Muscle layer of duodenum (tissue), 2 donors: ENCODE data around the gene L3MBTL2.

Source experiments
- H3K27ac ChIP-seq: one replicate; pipeline ENCODE4 v1.7.0; 2013; ENCODE audit warnings: mild to moderate bottlenecking, low read length
- H3K27me3 ChIP-seq: one replicate; pipeline ENCODE4 v1.7.0; 2013; ENCODE audit warnings: low read depth, mild to moderate bottlenecking, control low read depth, low read length
- H3K36me3 ChIP-seq, 2 donors: one replicate each; pipeline ENCODE4 v1.7.0; 2013; ENCODE audit warnings: low read length in 2 of 2, control low read depth in 1 of 2, mild to moderate bottlenecking in 1 of 2; ENCODE audit not compliant: insufficient read depth in 2 of 2, control insufficient read depth in 1 of 2
- H3K4me1 ChIP-seq, 2 donors: one replicate each; pipeline ENCODE4 v1.7.0; 2013; ENCODE audit warnings: low read length in 2 of 2, mild to moderate bottlenecking in 2 of 2, control low read depth in 1 of 2, moderate library complexity in 1 of 2; ENCODE audit not compliant: insufficient read depth in 2 of 2, control insufficient read depth in 1 of 2
- H3K4me3 ChIP-seq, 2 donors: one replicate each; pipeline ENCODE4 v1.7.0; 2013; ENCODE audit warnings: low read length in 2 of 2, low read depth in 1 of 2, mild to moderate bottlenecking in 1 of 2
- H3K9me3 ChIP-seq, 2 donors: one replicate each; pipeline ENCODE4 v1.7.0; 2013; ENCODE audit warnings: low read length in 2 of 2, control low read depth in 1 of 2, mild to moderate bottlenecking in 1 of 2; ENCODE audit not compliant: control insufficient read depth in 1 of 2
- donor health status: healthy.

L3MBTL2 gene

GRCh38 chr22:41215926-41216325 lies 10.8 kb downstream of the L3MBTL2 start:
- Histone ChIP-seq H3K9me3 (no peaks in the 10 kb centered on the region), H3K4me3 (peak overlapping the region in 1 of 2 donors; percentile 8), H3K27me3 (no peaks in the 10 kb centered on the region), H3K4me1 (peaks cover 6 to 12% of the 10 kb centered on the region in 2 donors), H3K36me3 (peaks cover 18 to 25% of the 10 kb centered on the region in 2 donors), H3K27ac (no peak overlapping the region)

GRCh38 chr22:41216984-41217383 lies 11.9 kb downstream of the L3MBTL2 start:
- peaks cover 6 to 12% of the 10 kb centered on the region in 2 donors for H3K4me1 ChIP-seq
- H3K27ac ChIP-seq, result peak overlapping the region; percentile 77
- H3K27me3 ChIP-seq, result no peaks in the 10 kb centered on the region
- H3K36me3 ChIP-seq, result peaks cover 24 to 33% of the 10 kb centered on the region in 2 donors
- H3K9me3 ChIP-seq, result no peaks in the 10 kb centered on the region
- H3K4me3 ChIP-seq, result peak overlapping the region; percentile 28 to 33

GRCh38 chr22:41217553-41218157 lies 12.5 kb downstream of the L3MBTL2 start:
- peak overlapping the region; percentile 77 for H3K27ac ChIP-seq
- H3K4me3 ChIP-seq, result peak overlapping the region; percentile 28 to 33
- peaks cover 28 to 36% of the 10 kb centered on the region in 2 donors for H3K36me3 ChIP-seq
- peaks cover 6 to 12% of the 10 kb centered on the region in 2 donors for H3K4me1 ChIP-seq
- no peaks in the 10 kb centered on the region for H3K9me3 ChIP-seq
- no peaks in the 10 kb centered on the region for H3K27me3 ChIP-seq

GRCh38 chr22:41222846-41223507 lies 17.9 kb downstream of the L3MBTL2 start:
- H3K27ac ChIP-seq, result no peak overlapping the region
- no peaks in the 10 kb centered on the region for H3K9me3 ChIP-seq
- peaks cover 40 to 67% of the 10 kb centered on the region in 2 donors for H3K36me3 ChIP-seq
- peaks cover 0 to 1% of the 10 kb centered on the region in 2 donors for H3K4me1 ChIP-seq
- H3K27me3 ChIP-seq, result no peaks in the 10 kb centered on the region
- H3K4me3 ChIP-seq, result no peak overlapping the region

GRCh38 chr22:41223535-41223934 lies 18.4 kb downstream of the L3MBTL2 start:
- no peak overlapping the region for H3K27ac ChIP-seq
- no peak overlapping the region for H3K4me3 ChIP-seq
- H3K27me3 ChIP-seq, result no peaks in the 10 kb centered on the region
- no peaks in the 10 kb centered on the region for H3K4me1 ChIP-seq
- peaks cover 40 to 71% of the 10 kb centered on the region in 2 donors for H3K36me3 ChIP-seq
- H3K9me3 ChIP-seq, result no peaks in the 10 kb centered on the region

GRCh38 chr22:41226723-41227655 lies 21.9 kb downstream of the L3MBTL2 start:
- no peaks in the 10 kb centered on the region for H3K27me3 ChIP-seq
- peaks cover 42 to 79% of the 10 kb centered on the region in 2 donors for H3K36me3 ChIP-seq
- H3K4me3 ChIP-seq, result no peak overlapping the region
- H3K9me3 ChIP-seq, result no peaks in the 10 kb centered on the region
- H3K27ac ChIP-seq, result no peak overlapping the region
- H3K4me1 ChIP-seq, result no peaks in the 10 kb centered on the region

- no peaks in the 10 kb centered on the region for H3K9me3 ChIP-seq
- no peak overlapping the region for H3K27ac ChIP-seq
- H3K4me3 ChIP-seq, result no peak overlapping the region
- H3K36me3 ChIP-seq, result peaks cover 29 to 61% of the 10 kb centered on the region in 2 donors
- no peaks in the 10 kb centered on the region for H3K27me3 ChIP-seq
- no peaks in the 10 kb centered on the region for H3K4me1 ChIP-seq
Measured at GRCh38 chr22:41229215-41229614, 24.1 kb downstream of the L3MBTL2 start.

GRCh38 chr22:41229730-41230400 lies 24.8 kb downstream of the L3MBTL2 start:
- Histone ChIP-seq H3K9me3 (no peaks in the 10 kb centered on the region), H3K27me3 (no peaks in the 10 kb centered on the region), H3K4me3 (no peak overlapping the region), H3K36me3 (peaks cover 26 to 54% of the 10 kb centered on the region in 2 donors), H3K4me1 (no peaks in the 10 kb centered on the region), H3K27ac (no peak overlapping the region)

GRCh38 chr22:41230401-41230785 lies 25.3 kb downstream of the L3MBTL2 start:
- no peaks in the 10 kb centered on the region for H3K9me3 ChIP-seq
- H3K27ac ChIP-seq, result no peak overlapping the region
- peaks cover 25 to 49% of the 10 kb centered on the region in 2 donors for H3K36me3 ChIP-seq
- H3K27me3 ChIP-seq, result no peaks in the 10 kb centered on the region
- no peak overlapping the region for H3K4me3 ChIP-seq
- H3K4me1 ChIP-seq, result no peaks in the 10 kb centered on the region

- Histone ChIP-seq H3K4me3 (no peak overlapping the region), H3K36me3 (peaks cover 17 to 40% of the 10 kb centered on the region in 2 donors), H3K27ac (no peak overlapping the region), H3K9me3 (no peaks in the 10 kb centered on the region), H3K4me1 (peaks cover 0 to 3% of the 10 kb centered on the region in 2 donors), H3K27me3 (no peaks in the 10 kb centered on the region)
Measured at GRCh38 chr22:41231369-41231768, 26.3 kb downstream of the L3MBTL2 start.
